HEK293T (cell line): Measurements from ENCODE around the gene CARD11.

ENCODE experiments used
- HDGF ChIP-seq: fragments of 450-650 bp; IDR thresholded peaks from 2 replicates; pipeline ENCODE4 v1.6.1; 2017; ENCODE audit warnings: antibody characterized with exemption, borderline replicate concordance
- PKNOX1 ChIP-seq: fragments of 450-650 bp; IDR thresholded peaks from 2 replicates; pipeline ENCODE4 v1.6.1; 2016
- SP1 ChIP-seq: fragments of 450-650 bp; IDR thresholded peaks from 2 replicates; pipeline ENCODE4 v1.6.1; 2017
- TARDBP ChIP-seq: fragments of 450-650 bp; IDR thresholded peaks from 2 replicates; pipeline ENCODE4 v1.6.1; 2016
- ZNF384 ChIP-seq: fragments of 450-650 bp; IDR thresholded peaks from 2 replicates; pipeline ENCODE4 v1.6.1; 2016

GRCh38 chr7:2959103-2959680, 84.5 kb downstream of the CARD11 start:
- TF ChIP-seq SP1 (no peak), TARDBP (no peak), ZNF384 (no peak), HDGF (no peak), PKNOX1 (no peak)
